ENCODE results near the gene CTDSPL2. TPM values are rescaled to one million over a fixed set of nuclear protein-coding genes. Genes with fewer than 3 reads are reported as not detected.

Gene CTDSPL2
- total RNA-seq, 1 donor from 2014 or later = 85.7 TPM

DNA sequence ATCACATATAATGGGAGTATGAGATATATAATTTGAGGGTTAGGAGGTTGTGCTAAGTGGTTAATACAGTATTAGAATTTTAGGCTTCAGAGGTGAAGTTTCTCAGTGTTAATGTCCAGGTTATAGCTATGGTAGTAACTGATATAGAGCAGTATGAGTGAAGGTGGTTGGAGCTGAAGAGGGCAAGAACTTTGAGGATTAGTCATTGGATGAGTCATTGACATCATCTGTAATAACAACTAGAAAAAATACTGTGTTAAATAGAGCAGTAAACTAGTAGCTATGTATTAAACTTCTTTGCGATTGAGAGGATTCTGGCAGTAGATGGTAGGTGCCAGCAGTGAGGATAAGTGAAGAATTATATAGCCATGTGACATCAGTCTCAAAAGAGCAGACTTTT is 62.0 kb downstream of the CTDSPL2 start:
- Mint-ChIP-seq H3K9me3 (no peaks in the 10 kb centered on the region), H3K4me3 (no peak overlapping the region), H3K4me1 (no peaks in the 10 kb centered on the region), H3K27ac (ENCODE audit: unreplicated experiment) (no peak overlapping the region), H3K36me3 (ENCODE audit: low read depth) (peaks cover 7% of the 10 kb centered on the region), H3K27me3 (ENCODE audit: low read depth) (no peaks in the 10 kb centered on the region)
- no peak for TF ChIP-seq CTCF (conservative IDR thresholded peaks at IDR 0.05)
- no peak for DNase-seq (ENCODE audit: low read depth, low spot score)

DNA sequence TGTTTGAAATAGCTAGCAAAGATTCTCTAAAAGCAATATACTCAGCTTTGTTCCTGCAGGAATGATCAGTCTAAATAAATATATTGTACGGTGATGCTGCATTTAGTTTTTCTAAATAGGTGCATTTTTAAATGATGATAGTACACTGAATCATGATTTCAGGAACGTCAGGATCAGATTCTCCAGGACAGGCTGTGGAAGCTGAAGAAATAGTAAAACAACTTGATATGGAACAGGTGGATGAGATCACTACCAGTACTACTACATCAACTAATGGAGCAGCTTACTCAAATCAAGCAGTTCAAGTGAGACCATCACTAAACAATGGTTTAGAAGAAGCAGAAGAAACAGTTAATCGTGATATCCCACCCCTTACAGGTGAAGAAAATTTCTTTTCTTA is 63.2 kb downstream of the CTDSPL2 start:
- DNase-seq (ENCODE audit: low read depth, low spot score) = no peak
- Mint-ChIP-seq H3K4me1 (no peaks in the 10 kb centered on the region), H3K27me3 (ENCODE audit: low read depth) (no peaks in the 10 kb centered on the region), H3K4me3 (no peak overlapping the region), H3K36me3 (ENCODE audit: low read depth) (peaks cover 7% of the 10 kb centered on the region), H3K9me3 (no peaks in the 10 kb centered on the region), H3K27ac (ENCODE audit: unreplicated experiment) (no peak overlapping the region)
- TF ChIP-seq CTCF (conservative IDR thresholded peaks at IDR 0.05) = no peak

- no peaks in the 10 kb centered on the region for H3K4me1 Mint-ChIP-seq
- H3K4me3 Mint-ChIP-seq = no peak overlapping the region
- TF ChIP-seq CTCF (conservative IDR thresholded peaks at IDR 0.05) = no peak
- H3K36me3 Mint-ChIP-seq (ENCODE audit: low read depth) = peaks cover 7% of the 10 kb centered on the region
- H3K27ac Mint-ChIP-seq (ENCODE audit: unreplicated experiment) = no peak overlapping the region
- no peaks in the 10 kb centered on the region for H3K27me3 Mint-ChIP-seq (ENCODE audit: low read depth)
- DNase-seq (ENCODE audit: low read depth, low spot score) = no peak
- H3K9me3 Mint-ChIP-seq = no peaks in the 10 kb centered on the region
Observed at GRCh38 chr15:44492040-44492439, 64.6 kb downstream of the CTDSPL2 start.

DNA sequence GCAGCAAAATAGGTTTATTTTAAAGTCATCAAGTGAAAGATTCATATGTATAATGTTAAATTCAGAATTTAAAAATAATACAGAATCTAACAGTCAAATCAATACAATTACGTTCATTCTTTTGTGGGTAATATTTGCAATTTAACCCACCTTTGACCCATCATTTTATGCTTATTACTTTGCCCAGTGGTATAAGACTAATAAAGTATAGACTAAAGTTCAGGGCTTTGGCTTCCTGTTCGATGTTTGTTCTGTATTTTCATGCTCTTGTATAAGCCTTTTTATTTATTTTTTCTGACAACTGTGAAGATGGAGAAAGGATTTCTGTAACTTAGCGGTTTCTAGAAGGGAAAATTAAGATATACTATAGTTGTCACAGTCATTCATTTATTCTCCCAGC is 65.2 kb downstream of the CTDSPL2 start:
- DNase-seq (ENCODE audit: low read depth, low spot score) = no peak
- Mint-ChIP-seq H3K4me1 (no peaks in the 10 kb centered on the region), H3K27me3 (ENCODE audit: low read depth) (no peaks in the 10 kb centered on the region), H3K9me3 (no peaks in the 10 kb centered on the region), H3K36me3 (ENCODE audit: low read depth) (peaks cover 4% of the 10 kb centered on the region), H3K27ac (ENCODE audit: unreplicated experiment) (no peak overlapping the region), H3K4me3 (no peak overlapping the region)
- no peak for TF ChIP-seq CTCF (conservative IDR thresholded peaks at IDR 0.05)

DNA sequence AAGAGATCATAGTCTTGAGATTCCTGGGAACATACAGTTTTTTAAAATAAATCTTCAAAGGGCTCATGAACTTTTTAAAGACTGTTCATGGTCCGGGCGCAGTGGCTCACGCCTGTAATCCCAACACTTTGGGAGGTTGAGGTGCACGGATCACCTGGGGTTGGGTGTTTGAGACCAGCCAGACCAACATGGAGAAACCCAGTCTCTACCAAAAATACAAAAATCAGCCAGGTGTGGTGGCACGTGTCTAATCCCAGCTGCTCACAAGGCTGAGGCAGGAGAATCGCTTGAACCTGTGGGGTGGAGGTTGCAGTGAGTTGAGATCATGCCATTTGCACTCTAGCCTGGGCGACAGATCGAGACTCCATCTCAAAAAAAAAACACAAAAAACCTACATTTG is 68.1 kb downstream of the CTDSPL2 start:
- no peak overlapping the region for H3K4me3 Mint-ChIP-seq
- H3K27ac Mint-ChIP-seq (ENCODE audit: unreplicated experiment) = no peak overlapping the region
- no peaks in the 10 kb centered on the region for H3K27me3 Mint-ChIP-seq (ENCODE audit: low read depth)
- H3K36me3 Mint-ChIP-seq (ENCODE audit: low read depth) = peaks cover 4% of the 10 kb centered on the region
- no peaks in the 10 kb centered on the region for H3K4me1 Mint-ChIP-seq
- no peaks in the 10 kb centered on the region for H3K9me3 Mint-ChIP-seq
- DNase-seq (ENCODE audit: low read depth, low spot score) = no peak
- TF ChIP-seq CTCF (conservative IDR thresholded peaks at IDR 0.05) = no peak

DNA sequence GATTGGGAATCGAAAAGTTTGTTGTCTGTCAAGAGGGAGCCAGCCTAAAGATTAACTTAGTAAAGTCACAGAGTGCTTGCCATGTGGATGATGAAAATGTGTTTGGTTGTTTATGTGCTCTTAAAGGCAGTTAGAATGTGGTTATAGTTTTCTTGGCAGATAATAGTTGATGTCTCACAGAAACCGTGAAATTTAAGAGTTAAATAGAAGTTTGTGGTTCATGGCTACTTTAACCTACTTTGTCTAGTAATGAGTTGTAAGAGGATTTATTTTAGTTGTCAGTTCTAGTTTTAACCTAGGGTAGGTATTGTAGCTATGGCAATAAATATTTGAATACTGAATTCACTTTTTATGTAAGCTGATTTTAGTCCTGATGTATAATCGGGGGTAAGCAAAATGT is 73.1 kb downstream of the CTDSPL2 start:
- no peak overlapping the region for H3K27ac Mint-ChIP-seq (ENCODE audit: unreplicated experiment)
- H3K4me3 Mint-ChIP-seq = no peak overlapping the region
- no peaks in the 10 kb centered on the region for H3K27me3 Mint-ChIP-seq (ENCODE audit: low read depth)
- TF ChIP-seq CTCF (conservative IDR thresholded peaks at IDR 0.05) = no peak
- DNase-seq (ENCODE audit: low read depth, low spot score) = no peak
- peaks cover 2% of the 10 kb centered on the region for H3K36me3 Mint-ChIP-seq (ENCODE audit: low read depth)
- H3K4me1 Mint-ChIP-seq = no peaks in the 10 kb centered on the region
- H3K9me3 Mint-ChIP-seq = no peaks in the 10 kb centered on the region

Data from neural crest cell (in vitro differentiated cells).